Stimulated activated CD4-positive, alpha-beta T cell treated with anti-CD3 and anti-CD28 coated beads, Interleukin-4, amount 100 ng/mL, for 4 hours (primary cell): ENCODE measurements around the gene TRABD2A.
"Not testable (repeated sequence)": the region's sequence is repeated elsewhere in the genome, so short reads cannot be mapped to it uniquely, and the experiment has no call there.

Experiments used
- DNase-seq, 2 experiments: peaks; one replicate each; pipeline ENCODE4 v3.0.0-alpha.2; 2020

The TRABD2A gene

DNA sequence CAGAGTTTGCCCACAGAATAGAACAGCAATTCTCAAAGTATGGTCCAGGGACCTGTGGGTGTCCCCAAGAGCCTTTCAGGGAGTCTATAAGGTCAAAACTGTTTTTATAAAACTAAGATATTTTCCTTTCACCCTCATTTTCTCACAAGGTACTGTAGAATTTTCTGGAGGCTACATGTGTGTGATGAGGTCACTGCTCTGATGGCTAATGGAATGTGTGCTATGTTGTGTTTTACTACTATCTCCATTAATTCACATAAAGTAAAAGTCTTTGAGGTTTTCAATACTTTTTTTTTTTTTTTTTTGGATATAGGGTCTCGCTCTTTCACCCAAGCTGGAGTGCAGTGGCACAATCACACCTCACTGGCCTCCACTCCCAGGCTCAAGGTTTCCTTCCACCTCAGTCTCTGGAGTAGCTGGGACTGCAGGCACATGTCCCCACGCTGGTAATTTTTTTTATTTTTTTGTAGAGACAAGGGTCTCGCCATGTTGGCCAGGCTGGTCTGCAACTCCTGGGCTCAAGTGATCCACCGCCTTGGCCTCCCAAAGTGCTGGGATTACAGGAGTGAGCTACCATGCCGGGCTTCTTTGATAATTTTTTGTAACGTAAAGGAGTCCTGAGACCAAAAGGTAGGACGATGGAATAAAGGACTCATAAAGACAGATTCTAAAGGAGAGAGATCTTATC lies 1.8 kb downstream of the TRABD2A start:
- DNase-seq: no peak

DNA sequence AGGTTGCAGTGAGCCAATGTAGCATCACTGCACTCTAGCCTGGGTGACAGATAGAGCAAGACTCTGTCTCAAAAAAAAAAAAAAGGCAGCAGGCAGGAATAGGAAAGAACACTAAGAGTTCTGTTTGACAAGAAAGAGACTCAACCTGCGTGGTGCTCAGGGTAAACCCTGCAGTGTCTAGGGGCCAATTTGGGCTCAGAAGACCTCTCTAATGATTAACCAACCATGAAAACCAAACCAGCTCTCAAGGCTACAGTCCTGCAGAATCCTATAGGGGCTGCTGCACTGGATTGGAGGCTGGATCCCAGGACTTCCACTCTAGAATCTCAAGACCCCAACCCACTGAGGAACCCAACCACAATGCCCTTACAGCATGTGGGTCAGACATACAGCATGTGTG lies 2.4 kb downstream of the TRABD2A start:
- no peak for DNase-seq

DNA sequence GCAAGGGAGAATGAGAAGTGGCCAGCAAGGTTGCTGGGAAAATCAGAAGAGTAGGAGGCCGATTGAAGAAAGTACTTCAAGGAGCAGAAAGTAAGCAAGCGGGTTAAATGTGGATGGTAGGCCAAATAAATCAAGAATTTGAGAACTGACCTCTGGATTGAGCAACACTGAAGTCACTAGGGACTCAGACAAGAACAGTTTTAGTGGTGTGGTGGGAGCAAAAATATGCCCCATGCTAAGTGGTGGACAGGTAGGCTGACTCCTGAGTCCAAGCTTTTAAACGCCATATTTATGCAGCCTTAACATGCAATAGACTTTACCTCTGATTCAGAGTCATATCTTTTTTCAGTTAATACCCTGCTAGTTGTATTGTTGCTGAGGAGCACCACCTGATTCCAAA lies 4.5 kb downstream of the TRABD2A start:
- no peak for DNase-seq

DNA sequence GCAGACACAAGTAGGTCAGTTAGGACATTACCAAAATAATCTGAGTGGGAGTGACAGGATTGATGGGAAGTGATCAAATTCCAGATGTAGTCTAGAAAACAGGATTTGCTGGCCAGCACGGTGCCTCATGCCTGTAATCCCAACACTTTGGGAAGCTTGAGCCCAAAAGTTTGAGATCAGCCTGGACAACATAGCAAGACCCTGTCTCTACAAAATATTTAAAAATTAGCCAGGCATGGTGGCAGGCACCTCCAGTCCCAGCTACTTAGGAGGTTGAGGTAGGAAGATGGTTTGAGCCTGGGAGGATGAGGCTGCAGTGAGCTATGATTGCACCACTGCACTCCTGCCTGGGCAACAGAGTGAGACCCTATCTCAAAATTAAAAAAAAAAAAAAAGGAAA lies 5.3 kb downstream of the TRABD2A start:
- not testable (repeated sequence) for DNase-seq

DNA sequence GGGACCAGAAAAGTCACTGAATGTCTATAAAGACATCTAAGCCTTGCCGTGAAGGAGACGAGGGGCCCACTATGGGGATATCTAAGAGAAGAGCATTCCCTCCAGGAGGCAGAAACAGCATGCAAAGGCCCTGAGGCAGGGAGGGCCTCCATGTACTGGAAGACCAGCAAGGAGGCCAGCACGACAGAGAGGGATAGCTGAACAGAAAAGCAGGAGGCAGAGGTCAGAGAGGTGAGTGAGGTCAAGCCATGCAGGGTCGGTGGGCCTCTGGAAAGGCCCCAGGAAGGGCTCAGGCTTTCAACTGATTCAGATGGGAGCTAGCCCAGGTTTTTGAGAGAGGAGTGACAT lies 5.7 kb downstream of the TRABD2A start:
- DNase-seq: no peak

DNA sequence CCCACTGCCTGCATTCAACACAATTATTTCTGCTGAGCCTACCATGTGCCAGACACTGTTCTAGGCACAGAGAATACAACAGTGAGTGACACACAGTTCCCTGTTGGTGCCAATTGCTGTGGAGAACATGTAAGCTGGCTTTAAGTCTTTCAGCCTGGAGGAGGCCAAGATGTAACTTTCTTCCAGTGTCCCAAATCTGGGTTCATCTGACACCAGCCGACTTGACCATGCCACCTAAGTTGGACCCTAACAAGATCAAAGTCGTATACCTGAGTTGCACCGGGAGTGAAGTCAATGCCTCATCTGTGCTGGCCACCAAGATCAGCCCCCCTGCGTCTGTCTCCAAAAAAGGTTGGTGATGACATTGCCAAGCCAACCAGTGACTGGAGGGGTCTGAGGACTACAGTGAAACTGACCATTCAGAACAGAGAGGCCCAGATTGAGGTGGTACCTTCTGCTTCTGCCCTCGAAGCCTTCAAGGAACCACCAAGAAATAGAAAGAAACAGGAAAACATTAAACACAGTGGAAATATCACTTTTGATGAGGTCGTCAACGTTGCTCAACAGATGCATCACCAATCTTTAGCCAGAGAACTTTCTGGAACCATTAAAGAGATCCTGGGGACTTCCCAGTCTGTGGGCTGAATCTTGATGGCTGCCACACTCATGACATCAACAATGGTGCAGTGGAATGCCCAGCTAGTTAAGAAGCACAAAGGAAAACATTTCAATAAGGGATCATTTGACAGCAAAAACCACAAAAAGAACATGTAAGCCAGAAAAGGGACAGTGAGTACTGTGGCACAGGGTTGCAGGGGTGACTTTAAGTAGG lies 6.3 kb downstream of the TRABD2A start:
- peak in 1 of 2 experiments; percentile 50 for DNase-seq

DNA sequence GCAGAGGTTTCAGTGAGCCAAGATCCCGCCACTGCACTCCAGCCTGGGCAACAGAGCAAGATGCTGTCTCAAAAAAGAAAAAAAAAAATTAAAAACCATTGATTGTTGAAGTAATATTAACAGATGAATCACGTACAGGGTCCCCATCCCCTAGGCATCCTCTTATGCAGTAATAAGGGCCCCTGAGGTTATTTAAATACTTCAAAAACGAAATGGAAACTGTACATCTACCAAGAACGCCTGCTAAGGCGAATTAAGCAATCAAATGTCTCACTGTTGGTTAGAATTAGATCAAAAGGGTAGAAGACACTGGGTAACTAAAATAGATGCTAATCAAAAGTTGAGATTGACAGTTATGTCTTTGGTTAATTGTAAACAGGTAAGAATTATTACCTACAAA lies 7.5 kb downstream of the TRABD2A start:
- DNase-seq: no peak

DNA sequence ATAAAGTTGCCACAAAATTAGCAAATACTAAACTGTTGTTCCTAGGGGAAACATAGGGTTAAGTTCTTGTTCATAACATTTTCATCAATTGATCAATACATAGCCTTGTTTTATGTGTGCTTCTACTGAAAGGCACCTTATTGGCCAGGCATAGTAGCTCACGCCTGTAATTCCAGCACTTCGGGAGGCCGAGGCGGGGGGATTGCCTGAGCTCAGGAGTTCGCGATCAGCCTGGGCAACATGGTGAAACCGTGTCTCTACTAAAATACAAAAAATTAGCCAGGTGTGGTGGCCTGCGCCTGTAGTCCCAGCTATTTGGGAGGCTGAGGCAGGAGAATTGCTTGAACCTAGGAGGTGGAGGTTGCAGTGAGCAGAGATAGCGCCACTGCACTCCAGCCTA lies 8.2 kb downstream of the TRABD2A start:
- not testable (repeated sequence) for DNase-seq

DNA sequence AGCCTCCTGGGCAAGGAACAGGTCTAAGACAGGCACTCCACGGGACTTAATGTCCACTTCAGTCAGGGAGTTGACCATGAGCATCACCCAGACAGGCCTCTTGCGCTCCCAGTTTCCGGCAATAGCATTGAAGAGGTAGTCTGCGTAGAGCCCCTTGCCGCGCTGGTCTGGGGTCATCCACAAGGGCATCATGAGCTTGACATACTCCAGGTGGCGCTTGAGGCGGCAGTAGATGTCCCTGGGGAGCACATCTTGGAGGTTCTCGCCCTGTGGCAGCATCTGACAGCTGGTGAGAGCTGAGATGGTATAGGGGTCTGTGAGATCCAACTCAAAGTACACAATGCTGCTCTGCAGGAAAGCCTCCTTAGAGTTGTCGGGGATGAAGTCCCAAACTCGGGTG lies 10.6 kb downstream of the TRABD2A start:
- DNase-seq: no peak

DNA sequence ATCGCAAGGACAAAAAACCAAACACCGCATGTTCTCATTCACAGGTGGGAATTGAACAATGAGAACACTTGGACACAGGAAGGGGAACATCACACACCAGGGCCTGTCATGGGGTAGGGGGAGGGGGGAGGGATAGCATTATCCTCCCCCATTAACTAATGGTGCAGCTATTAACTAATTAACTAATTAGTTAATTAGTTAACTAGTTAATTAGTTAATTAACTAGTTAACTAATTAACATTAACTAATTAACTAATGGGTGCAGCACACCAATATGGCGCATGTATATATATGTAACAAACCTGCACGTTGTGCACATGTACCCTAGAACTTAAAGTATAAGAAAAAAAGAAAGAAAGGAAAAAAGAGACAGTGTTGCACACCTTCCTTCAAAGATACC lies 12.6 kb downstream of the TRABD2A start:
- DNase-seq: not testable (repeated sequence)

DNA sequence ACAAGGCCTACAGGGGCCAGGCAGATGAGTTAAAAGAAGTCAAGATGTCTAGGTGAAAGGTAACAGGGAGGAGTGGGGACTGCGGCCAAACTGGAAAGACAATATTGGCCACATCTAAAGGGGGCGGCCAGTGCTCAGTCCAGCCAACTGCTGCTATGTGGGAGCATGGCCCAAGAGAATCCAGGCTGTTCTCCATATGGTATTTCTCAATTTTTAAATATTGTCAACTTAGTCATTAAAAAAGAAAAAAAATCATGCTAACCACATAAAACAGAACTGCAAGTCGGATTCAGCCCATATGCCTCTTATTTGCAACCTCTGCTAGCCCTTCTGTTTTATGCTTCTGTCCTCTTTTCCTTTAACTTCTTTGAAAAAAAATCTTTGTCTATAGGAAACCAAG lies 14.8 kb downstream of the TRABD2A start:
- DNase-seq: no peak

DNA sequence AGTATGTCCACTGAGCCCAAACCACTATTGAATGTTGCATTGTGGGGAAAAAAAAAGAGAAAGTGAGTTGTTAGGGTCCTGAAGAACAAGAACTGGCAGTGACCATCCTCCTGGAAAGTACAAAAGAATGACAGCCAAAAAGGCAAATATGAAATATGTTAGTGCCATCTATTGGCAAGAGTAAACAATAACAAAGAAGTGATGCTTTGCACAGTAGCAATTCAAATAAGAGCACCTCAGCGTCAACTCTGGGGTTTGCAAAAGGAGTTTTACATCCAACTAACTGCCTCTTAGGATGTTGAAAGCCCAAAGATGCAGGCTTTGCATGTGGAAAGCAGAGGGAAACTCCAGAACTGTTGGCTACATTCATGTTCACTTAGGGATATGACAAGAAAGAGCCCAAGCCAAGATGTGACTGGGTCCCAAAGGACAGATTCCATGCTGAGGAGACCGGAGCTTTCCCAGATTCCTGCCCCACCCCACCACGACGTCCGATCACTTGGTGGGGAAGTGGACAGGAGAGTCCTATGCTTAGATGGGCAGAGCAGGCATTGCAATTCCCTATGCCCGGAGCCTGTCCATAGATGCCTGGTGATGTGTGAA lies 15.6 kb downstream of the TRABD2A start:
- no peak for DNase-seq

DNA sequence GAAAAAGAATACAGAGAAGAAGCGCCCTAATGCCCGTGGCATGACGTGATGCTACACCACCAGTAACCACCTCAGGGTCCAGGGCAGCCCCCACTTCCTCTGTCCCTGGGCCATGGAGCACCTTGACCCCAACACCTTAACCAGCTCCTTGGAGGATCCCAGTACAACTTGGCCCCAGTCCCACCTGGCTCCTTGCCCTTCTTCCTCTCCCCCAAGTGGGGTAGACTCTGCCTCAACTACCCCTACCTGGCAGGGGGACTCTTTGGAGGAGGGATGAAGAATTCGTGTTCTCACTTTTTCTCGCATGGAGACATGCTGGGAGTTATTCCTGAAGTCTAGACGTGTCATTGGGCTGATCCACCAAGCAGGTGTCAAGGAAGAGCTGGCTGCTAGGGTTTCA lies 18.9 kb downstream of the TRABD2A start:
- no peak for DNase-seq

DNA sequence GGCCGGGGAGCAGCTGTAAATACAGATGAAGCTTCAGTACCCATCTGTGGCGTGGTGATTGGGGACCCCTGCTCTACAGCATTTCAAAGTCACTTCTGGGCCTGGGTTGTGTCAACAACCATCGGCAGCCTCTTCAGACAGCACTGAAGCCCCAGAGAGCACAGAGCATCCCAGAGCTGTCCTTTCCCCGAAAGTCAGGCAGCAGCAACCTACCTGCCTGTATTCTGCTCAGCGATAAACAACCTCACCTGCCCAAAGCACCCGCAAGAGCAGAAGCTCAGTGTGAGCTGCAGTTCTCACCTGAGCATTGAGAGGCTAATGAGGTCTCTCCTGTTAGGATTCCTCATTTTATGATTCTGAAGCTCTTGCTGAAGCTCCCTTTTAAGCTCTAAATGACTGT lies 19.3 kb downstream of the TRABD2A start:
- no peak for DNase-seq

DNA sequence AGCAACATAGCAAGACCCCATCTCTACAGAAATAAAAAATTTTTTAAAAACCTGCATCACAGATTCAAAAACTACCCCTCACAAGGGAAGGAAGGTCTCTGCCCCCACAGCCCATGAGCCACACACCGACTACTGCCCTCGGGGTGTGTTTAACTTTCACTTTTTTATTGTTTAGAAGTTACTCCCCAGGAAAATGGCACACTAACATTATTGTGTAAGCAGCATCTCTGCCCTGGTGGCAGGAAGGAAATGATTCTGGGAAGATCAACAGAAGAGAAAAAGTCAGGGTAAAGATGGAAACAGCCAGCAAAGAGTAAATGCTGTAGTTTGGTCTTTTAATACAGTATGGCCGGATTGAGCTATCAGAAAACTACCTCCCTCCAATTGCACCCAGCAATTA lies 21.9 kb downstream of the TRABD2A start:
- no peak for DNase-seq

DNA sequence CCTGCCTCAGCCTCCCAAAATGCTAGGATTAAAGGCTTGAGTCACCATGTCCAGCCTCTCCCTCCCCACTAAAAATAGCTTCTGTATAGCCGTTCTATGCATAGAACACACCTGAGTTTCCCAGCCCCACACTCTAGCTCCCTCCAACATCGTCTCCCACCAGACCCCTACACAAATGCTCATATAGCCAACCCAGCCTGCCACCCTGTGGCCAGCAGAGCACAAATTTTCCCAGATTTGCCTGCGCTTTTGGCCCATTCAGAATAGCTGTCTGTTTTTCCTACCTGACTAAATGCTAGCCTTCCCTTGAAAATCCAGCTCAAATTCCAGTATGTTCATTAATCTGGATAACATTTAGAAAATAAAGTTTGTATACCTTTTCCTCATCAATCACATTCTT lies 22.8 kb downstream of the TRABD2A start:
- no peak for DNase-seq

DNA sequence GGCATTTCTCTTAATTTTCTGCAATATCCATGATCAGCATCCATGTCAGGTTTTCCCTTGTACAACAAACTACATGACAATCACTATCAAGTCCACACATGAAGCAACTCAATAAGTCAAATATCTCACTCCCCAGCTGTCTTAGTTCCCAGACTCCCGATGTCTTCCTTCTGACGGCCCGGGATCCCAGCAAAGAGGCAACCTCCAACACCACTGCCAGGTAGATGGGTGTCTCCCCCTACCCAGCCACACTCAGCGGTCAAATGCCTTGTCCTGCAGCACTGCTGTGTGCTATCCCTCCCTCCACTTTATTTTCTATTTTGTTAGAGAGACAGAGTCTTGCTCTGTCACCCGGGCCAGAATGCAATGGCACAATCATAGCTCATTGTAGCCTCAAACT lies 23.3 kb downstream of the TRABD2A start:
- no peak for DNase-seq

DNA sequence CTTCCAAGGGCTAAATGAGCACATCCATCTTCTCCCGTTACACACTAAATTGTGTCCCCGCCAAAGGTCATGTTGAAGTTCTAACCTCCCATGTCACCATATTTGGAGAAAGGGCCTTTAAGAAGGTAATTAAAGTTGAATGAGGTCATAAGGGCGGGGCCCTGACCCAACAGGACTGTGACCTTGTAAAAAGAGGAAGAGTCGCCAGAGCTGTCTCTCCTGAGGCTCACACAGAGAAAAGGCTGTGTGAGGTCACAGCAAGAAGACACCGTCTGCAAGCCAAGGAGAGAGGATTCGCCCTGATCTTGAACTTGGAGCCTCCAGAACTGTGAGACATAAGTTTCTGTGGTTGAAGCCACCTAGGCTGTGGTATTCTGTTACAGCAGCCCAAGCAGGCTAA lies 24.1 kb downstream of the TRABD2A start:
- no peak for DNase-seq

DNA sequence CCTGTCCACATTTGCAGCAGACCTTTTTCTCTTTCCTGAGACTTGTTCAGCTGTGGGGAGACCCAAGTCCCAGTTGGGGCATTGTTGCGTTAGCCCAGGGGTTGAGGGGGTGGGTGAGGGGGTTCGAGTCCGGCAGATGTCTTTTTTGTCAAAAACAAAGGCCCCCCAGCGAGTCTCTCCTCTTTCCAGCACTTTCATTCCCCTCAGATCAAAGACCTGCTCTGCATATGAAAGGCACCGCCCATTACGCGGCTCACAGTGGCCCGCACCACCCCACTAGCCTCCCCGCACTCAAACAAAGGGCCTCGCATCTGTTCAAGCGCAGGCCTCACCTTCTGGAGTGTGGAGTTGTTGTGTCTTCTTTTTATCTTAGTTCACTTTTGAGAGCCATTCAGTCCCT lies 25.2 kb downstream of the TRABD2A start:
- DNase-seq: no peak

DNA sequence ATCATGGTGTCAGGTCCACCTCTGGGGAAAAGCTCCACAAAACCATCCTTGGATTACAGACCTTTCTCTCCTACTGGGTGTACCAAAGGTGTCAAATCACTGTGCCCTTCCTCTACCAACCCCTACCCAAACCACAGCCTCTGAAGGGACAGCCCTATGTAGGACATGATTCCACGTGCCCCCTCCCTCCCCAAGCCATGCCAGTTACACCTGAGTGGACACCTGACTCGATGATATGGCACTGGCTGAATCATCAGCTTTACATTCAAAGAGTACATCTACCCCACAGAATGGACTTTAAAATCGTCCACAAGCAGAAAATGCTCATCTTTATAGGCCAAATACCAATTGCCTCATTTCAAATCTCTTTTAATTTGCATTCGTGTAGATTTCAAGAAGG lies 26.0 kb downstream of the TRABD2A start:
- no peak for DNase-seq

DNA sequence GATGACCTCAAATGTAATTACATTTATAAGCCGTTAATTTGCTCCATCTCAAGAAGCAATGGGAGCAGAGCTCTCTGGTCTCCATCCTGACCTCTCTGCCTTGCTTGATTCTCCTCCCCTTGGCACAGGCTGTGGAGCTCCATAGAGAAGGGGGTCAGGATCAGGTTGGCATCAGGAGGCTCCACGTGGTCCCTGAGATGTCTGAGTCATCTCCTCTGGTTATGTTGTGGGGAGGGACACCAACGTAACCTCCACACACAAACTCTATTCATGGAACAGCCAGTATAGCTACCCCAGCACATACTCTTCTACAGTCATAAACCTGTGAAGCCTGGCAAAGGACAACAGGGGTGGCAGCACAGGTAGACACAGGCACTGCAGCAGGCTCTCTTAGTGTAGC lies 29.0 kb downstream of the TRABD2A start:
- DNase-seq: no peak

DNA sequence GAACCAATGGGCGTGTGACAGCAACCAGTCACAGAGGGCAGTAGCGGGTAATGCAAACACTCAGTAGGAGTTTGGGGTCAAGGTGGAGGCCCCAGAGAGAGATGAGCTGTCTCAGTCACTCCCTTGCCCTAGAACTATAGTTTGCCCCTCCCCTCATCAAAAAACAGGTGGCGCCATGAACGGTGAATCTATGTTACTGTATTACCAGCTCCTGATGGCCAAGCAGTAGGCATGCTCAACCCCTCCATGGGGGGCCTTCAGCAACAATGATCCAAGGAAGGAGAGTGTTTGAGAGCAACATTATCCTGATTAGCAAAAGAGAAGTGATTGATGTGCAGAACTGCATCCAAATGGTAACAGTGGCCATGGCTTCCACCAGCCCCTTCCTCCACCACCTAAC lies 30.4 kb downstream of the TRABD2A start:
- DNase-seq: no peak

DNA sequence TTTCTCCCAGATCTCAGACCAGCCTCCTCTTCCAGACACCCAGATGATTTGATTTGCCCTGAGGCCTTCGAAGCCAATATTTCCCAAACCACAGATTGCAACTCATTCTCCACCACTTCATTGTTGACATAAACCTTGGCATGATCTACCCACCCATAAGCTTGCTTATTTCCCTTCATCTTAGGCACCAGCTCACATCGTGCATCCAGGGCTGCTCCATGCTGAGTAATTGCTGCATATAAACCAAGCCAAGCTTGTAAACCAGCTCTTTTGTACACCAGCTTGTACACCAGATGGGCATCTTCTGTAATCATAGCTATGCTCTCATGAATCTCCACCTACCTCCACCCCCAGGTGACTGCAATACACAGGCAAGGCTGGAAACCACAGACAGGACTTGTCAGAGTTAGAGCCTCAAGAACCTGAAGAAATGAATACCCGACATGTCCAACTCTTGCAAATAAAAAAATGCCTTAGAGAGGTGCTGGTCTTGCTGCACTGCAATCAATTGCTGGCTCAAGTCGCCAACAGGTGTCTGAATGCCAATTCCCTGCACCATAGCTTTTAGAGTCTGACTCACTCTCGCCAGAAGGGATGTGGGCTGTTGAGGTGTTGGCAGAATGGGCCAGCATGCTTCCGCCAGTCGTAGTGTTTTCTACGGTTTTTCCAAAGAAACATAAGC lies 31.5 kb downstream of the TRABD2A start:
- DNase-seq: peak in 1 of 2 experiments; percentile 65
